ENCODE measurements around the gene USPL1.
A peak's percentile ranks its signal among the peaks of the same experiment; 100 is the strongest.
"Not testable (repeated sequence)": the region's sequence is repeated elsewhere in the genome, so short reads cannot be mapped to it uniquely, and the experiment has no call there.

The USPL1 gene

DNA sequence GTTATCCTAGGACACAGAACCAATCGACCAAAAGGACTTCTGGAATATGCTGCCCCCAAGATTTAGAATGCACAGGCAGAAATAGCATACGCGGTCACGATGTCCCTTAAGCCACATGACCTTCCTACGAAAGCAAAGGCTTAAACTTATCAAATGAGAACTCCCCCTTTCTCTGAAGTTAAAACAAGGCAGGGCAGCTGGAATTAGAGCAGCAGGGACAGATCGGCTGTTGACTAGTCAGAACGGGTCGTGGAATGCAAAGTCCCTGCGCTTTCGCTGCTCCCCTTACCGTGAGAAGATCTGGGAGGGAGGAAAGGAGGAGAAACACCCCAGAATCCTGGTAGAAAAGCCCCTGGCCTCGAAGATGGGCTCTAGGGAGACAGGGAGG is 799 bp upstream of the USPL1 start:
- DNase-seq: peak; percentile 58

DNA sequence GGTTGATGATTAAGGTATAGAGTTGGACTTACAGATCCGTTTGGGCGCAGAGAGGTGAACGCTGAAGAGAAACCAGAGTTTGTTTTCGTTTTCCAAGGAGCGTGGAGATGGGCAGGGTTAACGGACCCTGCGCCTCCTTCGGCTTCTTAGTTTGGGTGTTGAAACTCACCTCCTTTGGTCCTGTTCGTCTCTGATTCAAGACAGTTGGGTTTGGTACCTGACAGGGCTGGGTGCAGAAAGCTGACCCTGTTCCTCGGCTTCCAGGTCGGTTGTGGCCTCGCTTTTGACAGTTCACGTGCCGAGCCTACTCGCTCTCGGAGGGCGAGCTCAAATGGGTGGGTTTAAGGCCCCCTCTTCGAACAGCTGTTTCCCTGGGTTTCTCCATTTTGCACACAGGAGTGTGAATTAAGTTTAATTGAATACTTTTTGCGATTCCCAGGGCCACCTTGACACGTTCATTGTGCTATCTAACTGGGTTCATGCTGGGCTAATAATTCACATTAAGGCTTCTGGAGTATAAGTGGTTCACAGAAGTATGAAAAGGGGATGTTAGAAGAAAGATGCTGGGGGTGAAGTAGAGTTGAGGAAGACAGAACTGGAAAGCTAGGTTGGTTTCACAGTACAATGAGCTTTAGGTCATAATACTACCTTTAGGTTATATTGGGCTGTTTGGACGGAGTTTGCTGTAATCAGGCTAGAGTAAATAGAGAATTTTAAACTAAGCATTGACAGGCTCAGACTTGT is 638 bp downstream of the USPL1 start:
- peak; percentile 22 for DNase-seq

DNA sequence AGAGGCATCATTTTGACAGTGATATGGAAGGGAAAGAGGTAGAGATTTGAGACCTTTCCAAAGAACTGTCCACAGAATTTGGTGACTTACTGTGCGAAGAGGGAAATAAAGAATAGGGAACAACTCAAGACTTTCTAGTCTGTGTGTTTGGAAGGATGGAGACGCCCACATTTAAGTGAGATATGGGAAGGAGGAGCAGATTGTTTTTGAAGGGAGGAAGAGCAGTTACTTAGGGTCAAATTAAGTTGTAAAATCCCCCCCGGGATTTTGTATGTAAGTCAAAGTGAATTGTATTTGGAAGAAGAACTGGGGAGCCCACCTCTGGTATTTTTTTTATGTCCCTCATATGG is 1.2 kb downstream of the USPL1 start:
- no peak for DNase-seq

DNA sequence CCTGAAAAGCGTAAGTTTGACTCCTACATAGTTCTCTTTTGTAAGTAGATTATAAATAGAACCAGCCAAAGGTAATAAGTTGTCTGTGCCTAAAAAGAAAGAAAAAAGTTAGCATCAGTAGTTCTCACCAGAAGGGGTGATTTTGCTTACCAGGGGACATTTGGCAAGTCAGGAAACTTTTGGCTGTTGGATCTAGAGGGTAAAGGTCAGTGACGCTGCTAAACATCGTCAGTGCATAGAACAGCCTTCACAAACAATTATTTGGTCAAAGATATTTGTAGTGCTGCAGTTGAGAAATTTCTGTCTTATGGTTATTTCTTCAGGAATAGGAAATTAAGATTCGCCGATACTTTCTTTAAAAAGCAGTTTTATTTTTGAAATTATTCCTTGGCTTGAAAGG is 2.0 kb downstream of the USPL1 start:
- no peak for DNase-seq

DNA sequence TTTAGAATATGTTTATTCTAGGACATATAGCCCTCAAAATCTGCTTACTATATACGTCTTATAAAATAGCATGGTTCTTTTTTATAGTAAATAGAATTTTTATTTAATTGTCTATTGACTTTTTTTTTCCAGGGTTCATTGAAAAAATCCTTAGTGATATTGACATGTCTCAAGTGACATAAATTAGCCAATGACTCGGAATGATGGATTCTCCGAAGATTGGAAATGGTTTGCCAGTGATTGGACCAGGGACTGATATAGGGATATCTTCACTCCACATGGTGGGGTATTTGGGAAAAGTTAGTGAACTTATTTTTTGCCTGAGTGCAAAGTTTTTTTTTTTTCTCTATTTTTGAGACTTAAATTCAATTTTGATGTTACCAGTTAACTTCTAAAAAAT is 3.2 kb downstream of the USPL1 start:
- no peak for DNase-seq

DNA sequence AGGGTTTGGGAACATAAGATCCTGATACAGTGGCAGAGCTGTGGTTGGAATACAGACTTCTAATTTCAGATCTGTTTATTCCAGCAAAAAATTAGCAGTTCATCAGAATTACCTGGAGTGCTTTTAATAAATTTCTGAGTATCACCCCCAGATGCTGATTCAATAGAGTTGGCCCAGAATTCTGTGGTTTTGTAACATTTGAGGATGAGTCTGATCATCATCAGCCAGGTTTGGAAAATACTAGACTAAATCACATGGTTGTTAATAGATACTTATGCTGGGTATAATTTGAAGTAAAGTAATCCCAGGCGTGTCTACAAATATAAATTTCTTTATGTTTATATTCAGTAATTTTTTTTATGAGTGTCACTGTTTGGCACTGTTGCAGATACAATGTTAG is 4.8 kb downstream of the USPL1 start:
- DNase-seq: no peak

DNA sequence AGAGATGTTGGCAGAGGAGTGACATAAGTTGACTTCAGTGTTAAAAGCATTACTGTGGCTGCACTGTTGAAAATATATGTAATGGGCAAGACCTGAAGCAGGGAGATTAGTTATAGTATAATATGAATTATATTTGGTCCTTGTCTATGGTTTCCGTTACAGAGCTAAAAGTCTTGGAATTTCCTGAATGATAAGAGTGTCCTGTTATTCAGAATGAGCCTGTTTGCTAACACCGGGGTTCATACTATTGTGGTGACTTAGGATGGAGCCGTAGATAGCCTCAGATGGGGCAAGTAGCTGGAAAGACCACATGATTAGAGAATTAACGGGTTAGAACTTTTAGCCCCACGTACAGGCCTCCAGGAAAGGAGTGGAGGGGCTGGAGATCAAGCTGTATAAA is 5.7 kb downstream of the USPL1 start:
- no peak for DNase-seq

DNA sequence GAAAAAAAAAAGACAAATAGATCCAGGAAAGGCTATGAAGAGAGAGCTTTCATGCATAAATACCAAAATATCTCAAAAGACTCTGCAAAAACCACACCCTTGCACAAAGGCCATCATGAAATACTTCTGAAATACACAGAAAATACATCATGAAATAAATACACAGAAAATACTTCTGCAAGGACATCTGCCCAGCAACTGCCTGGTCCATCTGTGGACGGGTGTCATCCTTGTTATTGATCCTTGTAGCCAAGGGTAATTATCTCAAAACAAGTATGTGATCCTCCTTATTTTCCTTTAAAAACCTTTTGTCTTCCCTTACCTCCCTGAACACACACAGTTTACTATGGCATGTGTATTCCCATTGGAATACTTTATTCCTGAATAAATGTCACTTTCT is 6.9 kb downstream of the USPL1 start:
- DNase-seq: no peak

DNA sequence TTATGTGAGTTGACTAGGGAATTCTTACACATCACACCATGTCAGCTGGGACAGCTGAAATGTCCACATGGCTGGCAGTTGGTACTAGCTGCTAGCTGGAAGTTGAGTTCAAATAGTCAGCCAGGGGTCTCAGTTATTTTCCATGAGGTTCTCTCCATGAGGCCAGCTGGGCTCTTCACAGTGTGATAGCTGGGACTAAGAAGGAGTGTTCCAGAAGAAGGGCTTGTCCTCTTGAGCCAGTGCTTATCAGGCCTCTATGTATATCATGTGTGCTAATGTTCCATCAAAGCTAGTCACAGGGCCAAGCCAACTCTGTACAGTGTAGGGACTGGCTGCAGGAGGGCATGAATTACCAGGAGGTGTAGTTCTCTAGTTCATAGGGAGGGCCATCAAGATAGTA is 11.8 kb downstream of the USPL1 start:
- no peak for DNase-seq

DNA sequence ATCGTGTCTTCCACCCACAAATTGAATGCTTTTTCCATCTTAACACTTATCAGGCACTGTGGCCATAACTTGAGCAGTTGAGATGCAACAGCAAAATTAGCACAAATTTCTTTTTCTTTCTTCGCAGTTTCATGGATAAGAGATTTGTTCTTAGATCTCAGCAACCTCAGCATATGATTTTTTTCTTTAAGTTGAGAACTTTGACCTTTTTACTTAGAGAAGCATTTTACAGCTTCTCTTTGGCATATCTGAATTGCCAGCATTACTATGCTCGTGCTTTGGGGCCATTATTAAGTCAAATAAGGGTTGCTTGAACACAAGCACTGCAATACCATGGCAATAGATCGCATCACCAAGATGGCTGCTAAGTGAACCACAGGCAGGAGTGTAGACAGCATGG is 16.1 kb downstream of the USPL1 start:
- DNase-seq: no peak

DNA sequence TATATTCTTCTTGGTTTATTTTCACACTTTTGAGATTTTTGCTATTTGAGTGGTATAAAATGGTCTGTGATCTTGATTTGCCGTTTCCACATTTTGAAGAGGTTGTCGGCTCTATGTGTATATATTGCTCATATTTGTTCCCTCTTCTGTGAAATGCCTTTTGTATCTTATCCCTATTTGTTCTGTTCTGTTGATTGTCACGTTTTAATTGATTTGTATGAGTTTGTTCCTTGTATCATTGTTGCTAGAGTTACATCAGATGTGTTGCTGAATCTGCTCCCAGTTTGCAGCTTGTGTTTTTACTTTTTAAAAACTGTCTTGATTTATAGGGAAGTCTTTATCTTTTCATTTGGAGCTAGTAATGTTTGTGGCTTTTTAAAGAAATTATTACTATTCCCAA is 17.1 kb downstream of the USPL1 start:
- no peak for DNase-seq

DNA sequence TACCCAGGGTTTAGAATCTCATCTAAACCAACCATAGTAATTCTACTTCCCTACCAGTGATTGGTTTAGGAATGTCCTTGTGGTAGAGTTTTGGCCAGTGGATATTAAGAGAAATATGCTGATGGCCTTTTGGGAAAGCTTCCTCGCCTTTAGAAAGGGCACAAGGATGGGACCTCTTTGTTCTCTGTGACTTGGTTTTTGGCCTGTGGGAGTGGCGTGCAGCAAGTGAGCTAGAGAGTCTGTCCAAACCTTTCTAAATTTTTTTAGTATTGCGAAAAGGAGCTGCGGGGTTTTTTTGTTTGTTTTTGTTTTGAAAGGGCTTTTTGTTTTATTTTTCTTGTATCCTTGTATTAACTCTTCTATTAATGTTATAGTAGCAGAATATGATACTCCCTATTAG is 20.6 kb downstream of the USPL1 start:
- DNase-seq: no peak

DNA sequence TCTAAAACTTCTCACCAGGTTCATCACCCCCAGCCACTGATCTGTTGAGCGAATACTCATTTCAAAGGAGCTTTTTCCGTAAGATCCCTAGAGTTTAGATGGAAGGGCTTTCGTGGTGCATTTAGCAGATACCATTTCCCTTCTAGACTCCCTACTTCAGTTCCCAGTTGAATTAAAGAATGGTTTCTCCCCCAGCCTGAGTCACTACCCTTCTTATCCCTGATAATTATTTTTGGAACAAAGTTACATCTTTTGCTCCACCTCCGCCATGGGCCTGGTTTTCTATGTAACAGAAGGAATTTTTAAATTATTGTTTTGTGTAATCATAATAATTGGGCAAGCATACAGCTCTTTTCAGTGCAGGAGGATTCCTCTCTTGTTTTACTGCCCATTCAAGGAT is 22.0 kb downstream of the USPL1 start:
- no peak for DNase-seq

DNA sequence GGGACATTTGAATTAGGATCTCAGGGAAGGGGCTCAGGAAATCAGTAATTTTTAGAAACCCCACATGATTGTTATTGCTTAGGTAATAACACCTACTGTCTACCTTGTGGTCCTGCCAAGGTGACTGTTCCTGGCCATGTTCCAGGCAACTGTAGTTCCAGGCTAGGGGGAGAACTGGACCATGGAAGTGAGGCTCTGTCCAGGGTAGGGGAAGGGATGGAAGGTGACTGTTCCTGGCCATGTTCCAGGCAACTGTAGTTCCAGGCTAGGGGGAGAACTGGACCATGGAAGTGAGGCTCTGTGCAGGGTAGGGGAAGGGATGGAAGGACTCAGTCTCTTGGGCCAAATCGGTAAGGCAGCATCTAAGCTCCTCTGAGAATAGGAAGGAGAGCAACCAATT is 23.5 kb downstream of the USPL1 start:
- DNase-seq: not testable (repeated sequence)

DNA sequence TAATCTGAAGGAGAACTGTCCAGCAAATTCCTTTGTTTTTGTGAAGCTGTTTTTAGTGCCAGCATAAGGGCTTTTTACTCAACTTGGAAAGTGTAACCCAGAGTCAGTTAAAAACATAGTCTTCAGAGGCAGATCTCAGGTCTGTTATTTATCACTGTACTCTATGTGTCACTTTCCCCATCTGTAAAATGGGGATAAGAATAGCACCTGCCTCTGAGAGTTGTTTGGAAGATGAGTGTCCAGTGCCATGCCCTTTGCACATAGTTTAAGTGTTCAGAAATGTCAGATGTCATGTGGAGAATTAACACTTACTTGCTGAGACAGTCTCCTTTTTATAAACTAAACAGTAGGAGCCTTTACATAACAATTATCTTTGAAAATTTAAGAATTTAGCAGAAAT is 27.9 kb downstream of the USPL1 start:
- DNase-seq: no peak

DNA sequence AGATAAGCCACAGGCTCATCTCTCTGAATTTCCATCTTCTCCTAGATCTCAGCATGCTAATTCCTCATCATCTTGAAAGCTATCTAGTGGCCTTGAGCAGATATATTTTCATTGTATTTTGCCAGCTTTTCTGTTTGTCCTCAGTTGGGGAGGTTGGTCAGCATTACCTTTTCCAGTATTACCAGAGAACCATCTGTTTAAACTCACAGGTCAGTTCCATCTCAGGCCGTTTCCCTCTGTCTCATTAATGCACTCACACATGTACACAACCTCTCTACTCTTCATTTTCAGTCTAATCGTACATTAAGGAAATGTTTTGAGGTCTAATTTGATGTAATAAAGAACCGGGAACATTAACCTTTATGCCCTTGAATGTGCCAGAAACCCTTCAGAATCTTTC is 29.7 kb downstream of the USPL1 start:
- DNase-seq: no peak

DNA sequence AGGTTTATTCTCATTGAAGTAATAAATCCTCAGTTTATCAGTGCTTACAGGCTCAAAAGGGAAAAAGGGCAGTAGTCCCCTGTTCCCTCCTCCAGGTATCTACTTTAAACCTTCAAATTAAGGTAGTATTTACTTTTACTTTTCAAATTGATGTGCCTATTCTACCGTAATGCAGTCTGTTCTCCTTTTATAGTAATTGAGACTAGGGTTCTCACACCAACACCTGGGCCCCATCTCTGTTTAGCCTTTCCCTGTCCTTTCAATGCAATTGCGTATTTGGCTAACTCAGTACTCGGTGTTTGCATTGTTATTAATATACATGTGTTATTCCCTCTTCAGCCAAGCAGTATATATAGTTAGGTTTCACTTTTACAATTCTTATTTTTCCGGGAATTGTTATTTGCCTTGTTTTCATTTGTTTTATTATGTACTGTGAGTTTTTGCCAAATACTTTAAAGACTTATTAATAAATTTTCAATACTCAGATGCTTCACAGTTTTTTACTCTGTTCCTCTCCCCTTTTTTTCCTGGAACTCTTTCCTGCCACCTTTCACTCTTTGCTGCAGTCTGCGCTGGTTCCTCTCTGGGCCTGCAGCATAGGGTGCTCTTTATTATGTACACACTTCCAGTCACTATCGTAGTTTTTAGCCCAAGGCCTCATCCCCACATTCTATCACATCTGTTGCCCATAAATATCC is 30.3 kb downstream of the USPL1 start:
- no peak for DNase-seq

DNA sequence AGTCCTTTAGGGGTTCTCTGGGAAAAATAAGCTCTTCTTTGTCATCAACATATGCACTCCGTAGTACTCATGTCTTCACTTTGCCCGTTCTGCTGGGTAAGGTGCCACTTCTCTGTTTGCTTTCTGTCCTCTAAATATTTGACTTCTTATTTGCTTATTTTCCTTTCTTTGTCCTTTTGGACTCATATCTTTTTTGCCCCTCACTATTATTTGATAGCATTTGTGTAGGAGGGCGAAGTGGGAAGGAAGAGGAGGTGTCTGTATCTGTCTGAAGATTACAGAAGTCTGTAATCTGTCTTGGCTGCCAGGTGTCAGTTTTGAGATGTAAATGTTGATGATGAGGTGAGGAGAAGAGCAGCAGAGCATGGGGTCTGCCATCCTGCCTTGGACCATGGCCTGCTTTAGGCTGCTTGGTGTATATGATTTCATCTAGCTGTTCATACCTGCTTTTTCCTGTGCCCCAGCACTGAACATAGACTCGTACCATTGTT is 30.8 kb downstream of the USPL1 start:
- DNase-seq: no peak

DNA sequence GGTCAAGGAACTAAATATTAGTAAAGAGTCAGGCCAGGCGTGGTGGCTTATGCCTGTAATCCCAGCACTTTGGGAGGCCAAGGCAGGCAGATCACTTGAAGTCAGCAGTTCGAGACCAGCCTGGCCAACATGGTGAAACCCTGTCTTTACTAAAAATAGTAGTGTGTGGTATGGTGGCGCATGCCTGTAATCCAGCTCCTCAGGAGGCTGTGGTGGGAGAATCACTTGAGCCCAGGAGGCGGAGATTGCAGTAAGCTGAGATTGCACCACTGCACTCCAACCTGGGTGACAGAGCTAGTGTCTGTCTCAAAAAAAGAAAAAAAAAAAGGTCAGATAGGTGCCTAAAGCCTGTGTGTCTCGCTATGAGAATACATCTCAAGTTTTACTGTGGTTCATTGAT is 33.9 kb downstream of the USPL1 start:
- DNase-seq: not testable (repeated sequence)

DNA sequence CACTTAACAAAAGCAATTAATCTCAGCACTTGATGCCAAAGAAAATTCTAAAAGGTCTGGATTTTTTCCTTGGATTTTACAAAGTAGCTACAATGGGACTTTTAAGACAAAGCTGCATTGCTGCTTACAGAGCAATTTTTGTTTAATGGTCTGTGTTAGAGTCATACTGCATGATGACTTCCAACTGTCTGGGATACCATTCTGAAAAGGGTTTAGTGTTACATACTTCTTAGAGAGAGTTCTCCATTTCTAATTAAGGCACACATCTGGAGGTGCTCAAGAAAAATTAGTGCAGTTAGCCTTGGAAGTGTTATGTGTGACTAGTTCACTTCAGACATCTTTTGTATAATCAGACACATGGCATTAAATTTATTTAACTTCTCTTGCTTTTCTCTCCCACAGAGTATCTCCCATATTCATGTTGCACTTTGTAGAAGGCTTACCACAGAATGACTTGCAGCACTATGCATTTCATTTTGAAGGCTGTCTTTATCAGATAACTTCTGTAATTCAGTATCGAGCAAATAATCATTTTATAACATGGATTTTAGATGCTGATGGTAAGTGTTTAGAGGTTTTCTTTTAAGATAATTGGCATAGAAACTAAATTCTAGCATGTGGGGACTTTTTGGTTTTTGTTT is 35.1 kb downstream of the USPL1 start:
- no peak for DNase-seq

DNA sequence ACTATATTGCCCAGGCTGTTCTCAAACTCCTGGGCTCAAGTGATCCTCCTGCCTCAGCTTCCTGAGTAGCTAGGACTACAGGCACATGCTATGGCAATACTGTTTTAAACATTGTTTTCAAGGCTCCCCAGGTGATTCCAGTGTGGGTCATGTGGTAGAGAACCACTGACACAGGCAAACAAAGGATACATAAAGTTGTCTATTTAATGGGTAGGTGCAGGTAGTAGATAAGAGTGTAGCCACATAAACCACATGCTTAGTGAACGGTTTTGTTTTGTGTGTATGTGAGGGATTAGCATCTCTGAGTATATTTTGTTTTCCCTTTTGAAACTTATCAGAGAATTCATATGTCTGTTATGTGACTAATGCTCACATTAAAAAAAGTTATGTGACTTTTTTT is 36.7 kb downstream of the USPL1 start:
- DNase-seq: no peak

DNA sequence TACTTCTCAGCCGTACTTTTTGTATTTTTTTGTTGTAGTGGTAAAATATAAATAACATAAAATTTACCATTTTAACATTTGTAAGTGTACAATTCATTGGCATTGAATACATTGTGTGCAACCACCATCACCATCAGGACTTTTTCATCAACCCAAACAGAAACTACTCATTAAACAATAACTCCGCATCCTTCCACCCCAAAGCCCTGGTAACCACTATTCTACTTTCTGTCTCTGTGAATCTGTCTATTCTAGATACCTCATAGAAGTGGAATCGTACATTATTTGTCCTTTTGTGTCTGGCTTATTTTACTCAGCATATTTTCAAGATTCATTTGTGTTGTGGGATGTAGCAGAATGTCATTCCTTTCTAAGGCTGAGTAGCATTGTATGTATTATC is 38.5 kb downstream of the USPL1 start:
- no peak for DNase-seq

DNA sequence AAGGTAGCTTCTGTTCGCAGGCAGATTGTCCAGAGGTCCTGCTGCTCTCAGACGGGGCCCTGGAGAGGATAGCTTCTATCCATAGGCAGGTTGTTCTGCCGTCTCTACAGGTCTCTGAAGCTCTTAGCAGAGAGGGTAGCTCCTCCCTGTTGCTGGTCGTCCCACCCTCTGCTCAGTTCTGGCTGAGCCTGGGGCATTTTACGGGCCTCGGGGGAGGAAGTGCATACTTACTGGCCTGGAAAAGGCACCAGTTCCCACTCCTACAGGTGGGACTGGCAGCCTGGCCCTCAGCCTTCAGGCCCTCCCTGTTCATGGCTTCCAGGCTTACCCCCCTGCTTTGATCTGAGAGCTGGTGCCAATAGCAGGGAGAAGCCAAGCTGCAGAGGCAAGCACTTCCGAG is 42.3 kb downstream of the USPL1 start:
- no peak for DNase-seq

DNA sequence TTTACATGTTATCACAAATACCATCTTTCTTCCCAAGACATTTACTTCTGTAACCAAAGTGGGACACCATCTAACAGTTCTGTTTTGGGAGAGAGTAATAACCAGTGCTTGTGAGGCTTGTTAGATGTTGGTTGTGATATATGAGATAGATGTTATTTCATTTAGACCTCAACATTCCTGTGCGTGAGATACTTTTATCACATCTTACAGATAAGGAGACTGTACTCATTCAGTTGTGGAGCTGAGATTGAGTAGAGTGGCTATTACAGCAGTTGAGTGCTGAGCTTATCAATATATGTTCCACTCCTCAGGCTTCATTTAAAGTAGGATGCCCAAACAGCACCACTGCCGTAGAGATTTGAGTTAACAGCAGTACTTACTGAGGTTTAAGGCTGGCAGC is 43.1 kb downstream of the USPL1 start:
- DNase-seq: no peak
